ENCODE measurements around the gene ROBO1. TPM values are rescaled to one million over a fixed set of nuclear protein-coding genes. Genes with fewer than 3 reads are reported as not detected.

The ROBO1 gene
- polyA plus RNA-seq, 1 donor (not counting 4 experiments of a cell fraction or from before 2014, with no cell fraction given): 27.1 TPM

GRCh38 chr3:79467721-79468120 lies 300.1 kb downstream of the ROBO1 start:
- Histone ChIP-seq H2AFZ (ENCODE audit: control insufficient read depth, low read length) (peak overlapping the region; percentile 96), H3K9me3 (ENCODE audit: control insufficient read depth, low read depth, low read length) (no peaks in the 10 kb centered on the region), H3K4me1 (ENCODE audit: control insufficient read depth, extremely low read depth, insufficient read depth, low read length) (peaks cover 17% of the 10 kb centered on the region), H3K79me2 (ENCODE audit: control insufficient read depth, insufficient read depth, low read length) (no peaks in the 10 kb centered on the region), H3K36me3 (ENCODE audit: control insufficient read depth in 2 of 2, extremely low read depth in 1 of 2, insufficient read depth in 2 of 2, low read length in 2 of 2) (no peaks in the 10 kb centered on the region), H3K27me3 (ENCODE audit: control insufficient read depth, extremely low read depth, insufficient read depth, low read length) (no peaks in the 10 kb centered on the region), H3K9ac (ENCODE audit: control insufficient read depth, extremely low read depth, insufficient read depth, low read length) (peak overlapping the region; percentile 54), H4K20me1 (ENCODE audit: control insufficient read depth, extremely low read depth, insufficient read depth, low read length) (no peaks in the 10 kb centered on the region), H3K4me2 (ENCODE audit: control insufficient read depth, extremely low read depth, insufficient read depth, low read depth, low read length) (peak overlapping the region; percentile 87), H3K9me1 (ENCODE audit: control insufficient read depth, extremely low read depth, insufficient read depth, low read length) (no peaks in the 10 kb centered on the region), H3K27ac (ENCODE audit: control insufficient read depth, insufficient read depth, low read length) (peak overlapping the region; percentile 71), H3K4me3 (ENCODE audit: control insufficient read depth in 2 of 3, extremely low read depth in 1 of 3, insufficient read depth in 2 of 3, low read depth in 1 of 3, low read length in 3 of 3) (peak overlapping the region in 2 of 3 experiments; percentile 27 to 54)
- dilution Hi-C loops (cut with MboI; ENCODE audit: extremely low pct_ligation_motif_present, low sequenced_read_pairs): no loop called here
- DNase-seq (ENCODE audit: low read depth, low spot score) (peak; percentile 36), FAIRE-seq (peak; percentile 99)
- no peak for TF ChIP-seq EZH2 (IDR thresholded peaks at IDR 0.05; ENCODE audit: low read length)
- TF ChIP-seq CTCF (optimal IDR thresholded peaks at IDR 0.05 in 1 of 3, IDR thresholded peaks at IDR 0.05 in 1 of 3, conservative IDR thresholded peaks at IDR 0.05 in 1 of 3; ENCODE audit: extremely low read depth in 1 of 3, insufficient read depth in 2 of 3, low read length in 3 of 3): peak in 1 of 3 experiments; percentile 13

- FAIRE-seq: no peak
- H2AFZ ChIP-seq (ENCODE audit: control insufficient read depth, low read length): peak overlapping the region; percentile 48
Measured at GRCh38 chr3:79461129-79461792, 306.5 kb downstream of the ROBO1 start.

More at GRCh38 chr3:79461129-79461792, 306.5 kb downstream of the ROBO1 start:
- Histone ChIP-seq H3K4me1 (ENCODE audit: control insufficient read depth, extremely low read depth, insufficient read depth, low read length) (no peaks in the 10 kb centered on the region), H3K27ac (ENCODE audit: control insufficient read depth, insufficient read depth, low read length) (no peak overlapping the region), H4K20me1 (ENCODE audit: control insufficient read depth, extremely low read depth, insufficient read depth, low read length) (no peaks in the 10 kb centered on the region), H3K4me3 (ENCODE audit: control insufficient read depth in 2 of 3, extremely low read depth in 1 of 3, insufficient read depth in 2 of 3, low read depth in 1 of 3, low read length in 3 of 3) (no peak overlapping the region), H3K4me2 (ENCODE audit: control insufficient read depth, extremely low read depth, insufficient read depth, low read depth, low read length) (no peak overlapping the region), H3K79me2 (ENCODE audit: control insufficient read depth, insufficient read depth, low read length) (no peaks in the 10 kb centered on the region), H3K27me3 (ENCODE audit: control insufficient read depth, extremely low read depth, insufficient read depth, low read length) (no peaks in the 10 kb centered on the region), H3K9me3 (ENCODE audit: control insufficient read depth, low read depth, low read length) (no peaks in the 10 kb centered on the region), H3K9ac (ENCODE audit: control insufficient read depth, extremely low read depth, insufficient read depth, low read length) (no peak overlapping the region), H3K36me3 (ENCODE audit: control insufficient read depth in 2 of 2, extremely low read depth in 1 of 2, insufficient read depth in 2 of 2, low read length in 2 of 2) (no peaks in the 10 kb centered on the region), H3K9me1 (ENCODE audit: control insufficient read depth, extremely low read depth, insufficient read depth, low read length) (no peaks in the 10 kb centered on the region)
- dilution Hi-C loops (cut with MboI; ENCODE audit: extremely low pct_ligation_motif_present, low sequenced_read_pairs): no loop called here
- TF ChIP-seq CTCF (optimal IDR thresholded peaks at IDR 0.05 in 1 of 3, IDR thresholded peaks at IDR 0.05 in 1 of 3, conservative IDR thresholded peaks at IDR 0.05 in 1 of 3; ENCODE audit: extremely low read depth in 1 of 3, insufficient read depth in 2 of 3, low read length in 3 of 3): no peak
- no peak for TF ChIP-seq EZH2 (IDR thresholded peaks at IDR 0.05; ENCODE audit: low read length)
- no peak for DNase-seq (ENCODE audit: low read depth, low spot score)
